Liver (tissue), 9 donors: Measurements from ENCODE around the gene CSNK1E. TPM values are rescaled to one million over a fixed set of nuclear protein-coding genes. Genes with fewer than 3 reads are reported as not detected.

ENCODE experiments used
- DNase-seq: peaks from one replicate; pipeline ENCODE4 v3.0.0-alpha.2; 2017; ENCODE audit warnings: low spot score
- H3K27ac ChIP-seq, 2 donors: one replicate each; pipeline ENCODE4 v1.7.0; 2013; ENCODE audit warnings: inconsistent platforms in 2 of 2, low read length in 2 of 2, control low read depth in 1 of 2, low read depth in 1 of 2, mild to moderate bottlenecking in 1 of 2
- H3K27me3 ChIP-seq, 4 donors: one replicate each; pipeline versions ENCODE4 v1.6.1 to v1.7.0; 2013; ENCODE audit warnings: low read length in 3 of 4, inconsistent platforms in 1 of 4, mild to moderate bottlenecking in 1 of 4, moderate library complexity in 1 of 4; ENCODE audit not compliant: control insufficient read depth in 4 of 4, insufficient read depth in 4 of 4
- H3K36me3 ChIP-seq, 4 donors: one replicate each; pipeline versions ENCODE4 v1.6.1 to v1.7.0; 2013; ENCODE audit warnings: low read length in 3 of 4, mild to moderate bottlenecking in 3 of 4, low read depth in 1 of 4, moderate library complexity in 1 of 4; ENCODE audit not compliant: control insufficient read depth in 4 of 4, insufficient read depth in 3 of 4
- H3K4me1 ChIP-seq, 4 donors: one replicate each; pipeline versions ENCODE4 v1.6.1 to v1.7.0; 2013; ENCODE audit warnings: low read length in 3 of 4, mild to moderate bottlenecking in 3 of 4, moderate library complexity in 1 of 4; ENCODE audit not compliant: control insufficient read depth in 4 of 4, insufficient read depth in 4 of 4
- H3K4me3 ChIP-seq, 3 donors: one replicate each; pipeline versions ENCODE4 v1.6.1 to v1.7.0; 2013; ENCODE audit warnings: low read length in 3 of 3, control low read depth in 1 of 3, low read depth in 1 of 3, mild to moderate bottlenecking in 1 of 3
- H3K9ac ChIP-seq, 2 donors: one replicate each; pipeline ENCODE4 v1.7.0; 2013; ENCODE audit warnings: low read length in 2 of 2, mild to moderate bottlenecking in 2 of 2, moderate library complexity in 2 of 2, control low read depth in 1 of 2, low read depth in 1 of 2
- H3K9me3 ChIP-seq, 4 donors: one replicate each; pipeline versions ENCODE4 v1.6.1 to v1.7.0; 2013; ENCODE audit warnings: low read length in 3 of 4; ENCODE audit not compliant: control insufficient read depth in 4 of 4
- EGR1 ChIP-seq, 2 donors: IDR thresholded peaks; 2 replicates each; pipeline ENCODE4 v1.6.1; 2016 to 2018; ENCODE audit warnings: antibody characterized with exemption in 2 of 2, low read depth in 2 of 2
- FOXA2 ChIP-seq: IDR thresholded peaks from 2 replicates; pipeline ENCODE4 v1.6.1; 2016; ENCODE audit warnings: antibody characterized with exemption
- GABPA ChIP-seq, 2 donors: IDR thresholded peaks in 1 of 2; conservative IDR thresholded peaks in 1 of 2; 2 replicates each; pipeline ENCODE4 v1.6.1; 2016; ENCODE audit warnings: antibody characterized with exemption in 2 of 2, mild to moderate bottlenecking in 1 of 2, moderate library complexity in 1 of 2
- HNF4A ChIP-seq, 2 donors: conservative IDR thresholded peaks; 2 replicates each; pipeline ENCODE4 v1.6.1; 2016; ENCODE audit warnings: antibody characterized with exemption in 2 of 2, mild to moderate bottlenecking in 2 of 2
- HNF4G ChIP-seq: IDR thresholded peaks from 2 replicates; pipeline ENCODE4 v1.6.1; 2016; ENCODE audit warnings: antibody characterized with exemption
- JUND ChIP-seq, 2 donors: IDR thresholded peaks; 2 replicates each; pipeline ENCODE4 v1.6.1; 2016; ENCODE audit warnings: antibody characterized with exemption in 2 of 2
- NR2F2 ChIP-seq: IDR thresholded peaks from 2 replicates; pipeline ENCODE4 v1.6.1; 2016; ENCODE audit warnings: antibody characterized with exemption
- RAD21 ChIP-seq, 2 donors: IDR thresholded peaks; 2 replicates each; pipeline ENCODE4 v1.6.1; 2016; ENCODE audit warnings: antibody characterized with exemption in 2 of 2, mild to moderate bottlenecking in 2 of 2
- RXRA ChIP-seq, 2 donors: IDR thresholded peaks; 2 replicates each; pipeline ENCODE4 v1.6.1; 2017 to 2018; ENCODE audit warnings: antibody characterized with exemption in 2 of 2, mild to moderate bottlenecking in 1 of 2
- SP1 ChIP-seq: IDR thresholded peaks from 2 replicates; pipeline ENCODE4 v1.6.1; 2018; ENCODE audit warnings: antibody characterized with exemption, mild to moderate bottlenecking
- TAF1 ChIP-seq: conservative IDR thresholded peaks from 2 replicates; pipeline ENCODE4 v1.6.1; 2016; ENCODE audit warnings: antibody characterized with exemption, mild to moderate bottlenecking
- YY1 ChIP-seq: IDR thresholded peaks from 2 replicates; pipeline ENCODE4 v1.6.1; 2016; ENCODE audit warnings: antibody characterized with exemption, mild to moderate bottlenecking
- WGBS: extraction: QIAGEN DNeasy Blood & Tissue Kit; methylation state at CpG from one replicate; pipeline ENCODE4 v1.1.7; 2013; 5-methylcytosine and 5-hydroxymethylcytosine counted together
- polyA plus RNA-seq, 2 donors: library from polyadenylated mRNA; stranded (reverse) in 1 of 2; unstranded in 1 of 2; fragments of 200-250 nt in 1 of 2; fragments of >200 nt in 1 of 2; fragmentation: Nextera tagmentation in 1 of 2; extraction: Ambion mirVana in 1 of 2; gene quantifications; one replicate each; pipeline versions ENCODE4 v1.2.1 to v1.2.3, GENCODE V29; 2013 to 2015
- total RNA-seq, 2 donors: library from RNA; depleted of rRNA; stranded (reverse); fragments of >200 nt; gene quantifications; one replicate each; pipeline ENCODE4 v1.2.3, GENCODE V29; 2014
- TF ChIP-seq, protein P1 (sequence below): IDR thresholded peaks from 2 replicates; pipeline ENCODE4 v1.6.1; 2016; ENCODE audit warnings: antibody characterized with exemption, mild to moderate bottlenecking
- TF ChIP-seq, protein P2 (sequence below): IDR thresholded peaks from 2 replicates; pipeline ENCODE4 v1.6.1; 2016; ENCODE audit warnings: antibody characterized with exemption
- TF ChIP-seq, protein P3 (sequence below): IDR thresholded peaks from 2 replicates; pipeline ENCODE4 v1.6.1; 2016; ENCODE audit warnings: antibody characterized with exemption
- TF ChIP-seq, protein P4 (sequence below): IDR thresholded peaks from 2 replicates; pipeline ENCODE4 v1.6.1; 2016; ENCODE audit warnings: antibody characterized with exemption
- donor health status: healthy.
- donor health status: healthy.
- donor health status: healthy.
- donor health status: healthy.
- donor health status: healthy.

Gene CSNK1E
- total and polyA plus RNA-seq, 4 donors, result 8.4 to 27.4 (median 13.7) TPM

DNA sequence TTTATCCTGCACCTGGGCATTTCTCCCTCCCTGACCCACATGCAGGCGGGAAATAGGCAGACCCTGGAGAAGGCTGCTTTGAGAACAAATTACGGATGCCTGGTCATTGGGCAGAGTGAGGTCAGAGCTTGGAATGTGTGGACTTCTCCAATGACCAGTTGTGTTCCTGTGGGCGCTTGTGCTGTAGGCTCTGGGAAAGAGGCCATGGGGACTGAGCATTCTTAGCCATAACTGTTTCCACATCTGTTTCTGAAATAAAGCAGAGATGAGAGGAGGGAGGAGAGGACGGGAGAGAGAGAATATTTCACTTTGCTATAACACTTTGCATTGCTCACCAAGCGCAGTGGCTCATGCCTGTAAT lies 33.2 kb downstream of the CSNK1E start:
- TF ChIP-seq NR2F2 (peak; percentile 52), HNF4A (conservative IDR thresholded peaks at IDR 0.05) (no peak), RXRA (IDR thresholded peaks at IDR 0.05) (peak in 1 of 2 donors; percentile 11), SP1 (peak; percentile 13), RAD21 (IDR thresholded peaks at IDR 0.05) (peak in 1 of 2 donors; percentile 0)
- peak overlapping the region in 1 of 2 donors; percentile 31 for H3K27ac ChIP-seq
- no peak for DNase-seq
- H3K9me3 ChIP-seq, result no peaks in the 10 kb centered on the region
- no peak overlapping the region for H3K9ac ChIP-seq
- no peaks in the 10 kb centered on the region for H3K36me3 ChIP-seq
- no peak overlapping the region for H3K4me3 ChIP-seq
- H3K27me3 ChIP-seq, result no peaks in the 10 kb centered on the region
- WGBS, result 88% methylated on average over 5 of the region's 5 CpGs
- H3K4me1 ChIP-seq, result no peaks in the 10 kb centered on the region

DNA sequence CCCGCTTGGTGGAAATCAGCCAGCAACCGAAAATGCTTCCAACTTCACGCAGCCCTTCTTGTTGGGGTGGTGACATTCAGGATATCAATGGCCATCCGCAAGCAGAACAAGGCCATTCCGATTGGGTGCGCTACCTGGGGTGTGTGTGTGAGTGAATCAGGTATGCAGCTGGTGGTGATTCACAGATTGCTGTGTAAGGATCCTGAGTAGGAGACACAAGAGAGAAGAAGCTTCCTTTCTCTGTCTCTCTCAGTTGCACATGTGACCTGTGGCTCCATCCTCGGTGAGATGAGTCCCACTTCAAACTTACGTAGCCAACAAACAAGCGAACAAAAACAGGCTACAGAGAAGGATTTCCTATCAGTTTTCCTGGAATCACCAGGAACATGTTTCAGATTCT lies 34.8 kb downstream of the CSNK1E start:
- Histone ChIP-seq H3K9me3 (no peaks in the 10 kb centered on the region), H3K9ac (no peak overlapping the region), H3K27ac (no peak overlapping the region), H3K4me3 (no peak overlapping the region), H3K4me1 (no peaks in the 10 kb centered on the region), H3K36me3 (no peaks in the 10 kb centered on the region), H3K27me3 (no peaks in the 10 kb centered on the region)
- TF ChIP-seq HNF4A (conservative IDR thresholded peaks at IDR 0.05) (no peak), FOXA2 (no peak), JUND (IDR thresholded peaks at IDR 0.05) (no peak), GABPA (IDR thresholded peaks at IDR 0.05 in 1 of 2, conservative IDR thresholded peaks at IDR 0.05 in 1 of 2) (no peak), NR2F2 (no peak), TAF1 (no peak), SP1 (no peak), YY1 (no peak), EGR1 (IDR thresholded peaks at IDR 0.05; ENCODE audit: low read depth in 2 of 2) (no peak), HNF4G (no peak)
- TF ChIP-seq, protein P1, sequence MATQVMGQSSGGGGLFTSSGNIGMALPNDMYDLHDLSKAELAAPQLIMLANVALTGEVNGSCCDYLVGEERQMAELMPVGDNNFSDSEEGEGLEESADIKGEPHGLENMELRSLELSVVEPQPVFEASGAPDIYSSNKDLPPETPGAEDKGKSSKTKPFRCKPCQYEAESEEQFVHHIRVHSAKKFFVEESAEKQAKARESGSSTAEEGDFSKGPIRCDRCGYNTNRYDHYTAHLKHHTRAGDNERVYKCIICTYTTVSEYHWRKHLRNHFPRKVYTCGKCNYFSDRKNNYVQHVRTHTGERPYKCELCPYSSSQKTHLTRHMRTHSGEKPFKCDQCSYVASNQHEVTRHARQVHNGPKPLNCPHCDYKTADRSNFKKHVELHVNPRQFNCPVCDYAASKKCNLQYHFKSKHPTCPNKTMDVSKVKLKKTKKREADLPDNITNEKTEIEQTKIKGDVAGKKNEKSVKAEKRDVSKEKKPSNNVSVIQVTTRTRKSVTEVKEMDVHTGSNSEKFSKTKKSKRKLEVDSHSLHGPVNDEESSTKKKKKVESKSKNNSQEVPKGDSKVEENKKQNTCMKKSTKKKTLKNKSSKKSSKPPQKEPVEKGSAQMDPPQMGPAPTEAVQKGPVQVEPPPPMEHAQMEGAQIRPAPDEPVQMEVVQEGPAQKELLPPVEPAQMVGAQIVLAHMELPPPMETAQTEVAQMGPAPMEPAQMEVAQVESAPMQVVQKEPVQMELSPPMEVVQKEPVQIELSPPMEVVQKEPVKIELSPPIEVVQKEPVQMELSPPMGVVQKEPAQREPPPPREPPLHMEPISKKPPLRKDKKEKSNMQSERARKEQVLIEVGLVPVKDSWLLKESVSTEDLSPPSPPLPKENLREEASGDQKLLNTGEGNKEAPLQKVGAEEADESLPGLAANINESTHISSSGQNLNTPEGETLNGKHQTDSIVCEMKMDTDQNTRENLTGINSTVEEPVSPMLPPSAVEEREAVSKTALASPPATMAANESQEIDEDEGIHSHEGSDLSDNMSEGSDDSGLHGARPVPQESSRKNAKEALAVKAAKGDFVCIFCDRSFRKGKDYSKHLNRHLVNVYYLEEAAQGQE, result no peak
- TF ChIP-seq, protein P2, sequence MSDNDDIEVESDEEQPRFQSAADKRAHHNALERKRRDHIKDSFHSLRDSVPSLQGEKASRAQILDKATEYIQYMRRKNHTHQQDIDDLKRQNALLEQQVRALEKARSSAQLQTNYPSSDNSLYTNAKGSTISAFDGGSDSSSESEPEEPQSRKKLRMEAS, result no peak
- TF ChIP-seq, protein P3, sequence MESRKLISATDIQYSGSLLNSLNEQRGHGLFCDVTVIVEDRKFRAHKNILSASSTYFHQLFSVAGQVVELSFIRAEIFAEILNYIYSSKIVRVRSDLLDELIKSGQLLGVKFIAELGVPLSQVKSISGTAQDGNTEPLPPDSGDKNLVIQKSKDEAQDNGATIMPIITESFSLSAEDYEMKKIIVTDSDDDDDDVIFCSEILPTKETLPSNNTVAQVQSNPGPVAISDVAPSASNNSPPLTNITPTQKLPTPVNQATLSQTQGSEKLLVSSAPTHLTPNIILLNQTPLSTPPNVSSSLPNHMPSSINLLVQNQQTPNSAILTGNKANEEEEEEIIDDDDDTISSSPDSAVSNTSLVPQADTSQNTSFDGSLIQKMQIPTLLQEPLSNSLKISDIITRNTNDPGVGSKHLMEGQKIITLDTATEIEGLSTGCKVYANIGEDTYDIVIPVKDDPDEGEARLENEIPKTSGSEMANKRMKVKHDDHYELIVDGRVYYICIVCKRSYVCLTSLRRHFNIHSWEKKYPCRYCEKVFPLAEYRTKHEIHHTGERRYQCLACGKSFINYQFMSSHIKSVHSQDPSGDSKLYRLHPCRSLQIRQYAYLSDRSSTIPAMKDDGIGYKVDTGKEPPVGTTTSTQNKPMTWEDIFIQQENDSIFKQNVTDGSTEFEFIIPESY, result no peak
- TF ChIP-seq, protein P4, sequence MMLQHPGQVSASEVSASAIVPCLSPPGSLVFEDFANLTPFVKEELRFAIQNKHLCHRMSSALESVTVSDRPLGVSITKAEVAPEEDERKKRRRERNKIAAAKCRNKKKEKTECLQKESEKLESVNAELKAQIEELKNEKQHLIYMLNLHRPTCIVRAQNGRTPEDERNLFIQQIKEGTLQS, result no peak
- WGBS, result 90% methylated on average over 9 of the region's 9 CpGs
- DNase-seq, result no peak
